HG03103 (cell line): Measurements from ENCODE around the gene CRYBG3.
"Not testable (repeated sequence)": the region's sequence is repeated elsewhere in the genome, so short reads cannot be mapped to it uniquely, and the experiment has no call there.

Experiments
- ATAC-seq: cut with Tn5 transposase; IDR thresholded peaks from one replicate; pipeline ENCODE4 v1.9.1; 2021; ENCODE audit warnings: low read depth; ENCODE audit not compliant: unreplicated experiment

CRYBG3 gene

DNA sequence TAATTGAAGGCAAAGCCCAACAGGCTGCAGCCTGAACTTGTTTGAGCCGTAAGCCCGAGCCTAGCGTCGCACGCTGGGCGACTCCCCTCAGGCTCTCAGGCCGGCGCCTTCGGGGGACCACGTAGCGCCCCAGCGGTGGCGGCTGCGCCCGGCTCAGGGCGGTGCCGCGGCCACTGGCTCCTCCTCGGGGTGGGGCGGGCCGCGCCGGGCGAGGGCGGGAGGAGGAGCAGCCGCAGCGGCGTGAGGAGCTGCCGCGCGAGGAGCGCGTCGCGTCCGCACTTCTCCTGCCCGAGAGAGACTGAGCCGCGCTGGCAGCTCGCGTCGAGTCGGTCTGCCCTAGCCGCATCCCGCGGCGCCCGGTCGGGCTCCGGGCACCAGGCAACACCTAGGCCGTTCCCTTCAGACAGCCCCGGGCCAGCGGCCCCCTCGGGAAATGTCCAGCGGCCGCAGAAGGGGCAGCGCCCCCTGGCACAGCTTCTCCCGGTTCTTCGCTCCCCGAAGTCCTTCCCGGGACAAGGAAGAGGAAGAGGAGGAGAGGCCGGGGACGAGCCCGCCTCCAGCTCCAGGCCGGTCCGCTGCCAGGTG lies at the start of gene CRYBG3:
CRYBG3 (plus strand) TSS at position 238 of the 585 bp plus-strand sequence; CDS start at position 434, 196 bp downstream.
- ATAC-seq = peak; percentile 98

DNA sequence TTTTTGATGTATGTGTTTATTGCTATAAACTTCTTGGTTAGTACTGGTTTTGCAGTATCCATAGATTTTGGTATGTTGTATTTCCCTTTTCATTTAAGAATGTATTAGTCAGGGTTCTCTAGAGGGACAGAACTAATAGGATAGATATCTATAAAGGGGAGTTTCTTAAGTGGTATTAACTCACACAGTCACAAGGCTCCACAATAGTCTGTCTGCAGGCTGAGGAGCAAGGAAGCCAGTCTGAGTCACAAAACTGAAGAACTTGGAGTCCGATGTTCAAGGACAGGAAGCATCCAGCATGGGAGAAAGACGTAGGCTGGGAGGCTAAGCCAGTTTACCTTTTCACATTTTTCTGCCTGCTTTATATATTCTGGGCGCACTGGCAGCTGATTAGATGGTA lies 48.9 kb upstream of the CRYBG3 start:
- ATAC-seq = no peak

DNA sequence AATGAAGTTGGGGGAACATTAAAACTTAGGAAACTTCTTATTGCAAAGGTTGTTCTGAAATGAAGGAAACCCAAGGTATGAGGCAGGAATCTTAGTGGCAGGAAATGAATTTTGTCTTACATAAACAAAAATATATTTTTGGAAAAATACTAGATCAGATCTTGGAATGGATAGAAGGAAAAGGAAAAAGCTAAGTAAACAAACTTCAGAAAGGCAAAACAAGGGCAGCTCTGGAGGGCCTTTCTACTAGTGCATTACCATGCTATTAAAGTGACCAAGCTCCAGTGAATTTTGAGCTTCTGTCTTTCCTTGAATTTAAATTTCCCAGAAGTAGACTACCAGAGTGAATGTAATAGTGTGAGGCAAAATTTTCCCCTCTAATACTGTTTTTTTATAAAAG lies 43.7 kb upstream of the CRYBG3 start:
- no peak for ATAC-seq

DNA sequence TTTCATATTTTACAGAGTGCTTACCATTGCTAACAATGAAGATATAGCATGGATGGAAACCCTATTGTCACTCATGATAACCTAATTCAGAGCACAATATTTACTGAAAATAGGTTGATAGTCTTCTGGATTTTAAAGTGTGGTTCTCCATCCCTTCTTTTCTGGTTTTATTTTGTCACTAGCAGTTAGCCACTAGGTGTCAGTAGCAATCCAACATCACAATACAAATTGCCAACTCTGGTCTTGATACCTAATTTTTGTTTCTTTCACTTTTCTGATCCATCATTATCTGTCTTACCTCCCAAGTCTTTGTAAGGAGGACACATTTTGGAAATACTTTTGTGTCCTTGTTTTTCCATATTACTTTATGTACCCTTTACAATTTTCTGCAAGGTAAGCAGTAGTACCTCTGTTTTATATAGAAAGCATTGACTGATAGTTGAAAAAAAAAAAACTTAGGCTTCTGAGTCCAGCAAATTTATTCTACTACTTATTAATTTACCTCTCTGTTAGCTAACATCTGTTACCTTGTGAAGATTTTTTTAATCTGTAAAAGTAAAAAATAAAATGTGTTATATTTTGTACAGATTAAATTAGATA lies 28.3 kb upstream of the CRYBG3 start:
- peak; percentile 82 for ATAC-seq

DNA sequence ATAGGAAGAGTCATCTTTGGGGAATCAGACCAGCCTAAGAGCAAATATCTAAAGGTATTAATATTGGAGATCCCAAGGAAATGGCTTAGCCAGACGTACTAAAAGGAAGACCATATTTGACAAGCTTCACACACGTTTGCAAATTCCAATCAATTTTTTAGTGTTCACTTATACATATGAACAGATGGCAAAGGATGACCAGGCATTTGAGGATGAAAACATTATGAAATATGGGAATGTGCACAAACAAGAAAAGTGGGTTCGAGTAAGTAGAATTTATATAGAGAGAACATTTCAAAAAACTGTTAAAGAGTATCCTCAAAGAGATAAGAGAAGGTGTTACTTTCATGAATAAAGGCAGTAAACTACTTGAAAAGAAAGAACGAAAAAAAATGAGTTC lies 25.9 kb upstream of the CRYBG3 start:
- no peak for ATAC-seq

DNA sequence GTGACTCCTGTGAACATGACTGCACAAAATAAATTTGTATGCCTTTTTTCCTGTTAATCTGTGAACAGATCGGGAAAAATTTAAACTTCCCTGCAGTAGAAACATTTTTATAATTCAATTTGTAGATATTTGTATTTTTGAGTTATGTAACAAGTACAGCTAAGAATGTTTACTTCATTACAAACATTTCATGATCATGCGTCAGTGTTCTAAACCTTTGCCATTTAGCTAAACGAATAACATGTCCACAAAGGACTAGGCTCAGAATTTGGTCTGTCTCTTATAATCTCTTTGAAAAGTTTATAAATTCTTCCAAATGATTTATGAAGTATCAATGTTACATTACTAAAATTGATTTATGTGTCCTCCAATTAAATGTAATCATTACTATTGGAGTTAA lies 17.3 kb upstream of the CRYBG3 start:
- ATAC-seq = no peak

DNA sequence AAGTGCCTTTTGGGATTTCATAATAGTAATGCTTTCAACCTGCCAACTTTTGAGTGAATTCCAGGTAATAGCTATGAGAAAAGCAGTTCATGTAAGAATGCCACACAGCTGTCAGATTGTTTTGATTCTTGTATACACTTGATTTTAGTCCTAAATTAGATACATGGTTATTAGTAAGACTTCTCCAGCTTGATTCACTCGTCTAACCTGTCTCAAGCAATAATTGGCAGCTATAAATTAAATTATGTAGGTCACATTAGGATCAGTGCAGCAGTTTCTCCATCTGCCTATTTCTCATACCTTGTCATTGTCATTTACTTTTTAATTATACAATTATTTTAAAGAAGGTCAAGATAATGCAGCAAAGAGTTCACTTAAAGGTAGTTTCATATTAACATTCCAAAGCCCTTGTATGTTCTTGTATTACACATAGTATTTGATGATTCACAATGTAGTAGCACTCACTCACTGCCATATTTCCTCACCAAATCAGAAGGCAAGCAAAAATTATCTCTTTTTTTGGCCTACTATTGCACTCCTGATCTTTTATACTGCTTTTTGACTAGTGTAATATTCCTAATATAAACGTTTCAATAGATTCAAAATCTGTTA lies 10.9 kb upstream of the CRYBG3 start:
- no peak for ATAC-seq

DNA sequence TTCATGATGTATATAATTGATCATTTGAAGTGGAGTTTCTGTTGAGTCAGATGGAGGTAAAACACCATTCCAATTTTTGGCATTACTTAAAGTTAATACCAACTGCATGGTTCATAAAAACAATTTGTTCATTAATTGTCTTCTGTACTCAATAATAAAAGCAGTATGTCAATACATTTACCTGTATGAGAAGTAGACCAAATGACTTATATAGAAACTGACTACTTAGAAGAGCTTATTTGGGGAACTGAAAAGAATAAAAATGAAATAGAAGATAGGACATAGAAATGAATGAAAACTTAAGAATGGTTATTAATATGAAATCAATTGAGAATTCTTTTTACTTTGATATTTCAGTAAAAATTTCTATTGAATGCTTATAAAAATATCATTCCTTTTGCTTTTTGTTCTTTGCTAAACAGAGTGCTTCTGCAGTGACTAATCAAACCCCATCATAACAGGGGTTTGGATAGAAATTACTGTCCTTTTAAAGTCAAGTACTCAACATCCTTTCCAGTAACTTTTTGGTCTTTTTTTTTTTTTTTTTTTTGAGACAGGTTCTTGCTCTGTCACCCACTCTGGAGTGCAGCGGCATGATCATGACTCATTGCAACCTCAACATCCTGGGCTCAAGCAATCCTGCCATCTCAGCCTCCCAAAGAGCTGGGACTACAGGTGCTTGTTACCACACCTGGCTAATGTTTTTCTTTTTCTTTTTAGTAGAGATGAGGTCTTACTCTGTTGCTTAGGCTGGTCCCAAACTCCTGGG lies 6.5 kb upstream of the CRYBG3 start:
- ATAC-seq = no peak

DNA sequence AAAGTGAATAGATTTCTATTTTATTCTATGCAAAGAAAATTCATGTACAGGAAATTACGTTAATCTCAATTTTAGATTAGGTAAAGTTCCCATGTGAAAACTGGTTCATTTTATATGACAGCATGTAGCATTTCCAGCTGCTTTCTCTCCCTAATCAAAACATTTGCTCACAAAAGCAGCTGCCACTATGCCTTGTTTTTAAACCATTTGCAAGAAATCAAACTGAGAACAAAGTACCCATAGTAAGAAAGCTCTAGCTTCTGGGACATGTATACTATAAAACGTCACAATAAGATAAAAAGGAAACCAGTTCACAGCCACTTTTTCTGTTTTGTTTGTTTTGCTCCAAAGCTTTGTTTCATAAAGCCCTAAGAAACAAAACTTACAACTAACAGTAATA lies 5.0 kb upstream of the CRYBG3 start:
- no peak for ATAC-seq

DNA sequence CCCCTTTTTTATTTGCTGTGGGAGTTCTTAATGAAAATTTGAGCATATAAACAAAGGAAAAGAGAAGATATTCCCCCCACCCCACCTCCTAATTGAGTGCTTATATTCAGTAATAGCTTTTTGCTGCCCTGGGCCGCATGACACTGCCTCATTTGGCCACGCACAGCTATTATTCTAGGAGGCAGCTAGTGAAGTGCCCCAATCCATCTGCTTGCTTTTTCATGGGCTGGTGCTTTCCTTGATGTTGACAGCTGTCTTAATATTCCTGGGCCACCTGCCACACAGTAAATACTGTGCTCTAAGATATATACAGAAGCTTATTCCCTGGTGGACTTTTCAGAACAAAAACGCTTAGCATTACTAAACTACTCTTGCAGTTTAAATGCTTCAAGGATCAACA lies 3.8 kb upstream of the CRYBG3 start:
- ATAC-seq = no peak

DNA sequence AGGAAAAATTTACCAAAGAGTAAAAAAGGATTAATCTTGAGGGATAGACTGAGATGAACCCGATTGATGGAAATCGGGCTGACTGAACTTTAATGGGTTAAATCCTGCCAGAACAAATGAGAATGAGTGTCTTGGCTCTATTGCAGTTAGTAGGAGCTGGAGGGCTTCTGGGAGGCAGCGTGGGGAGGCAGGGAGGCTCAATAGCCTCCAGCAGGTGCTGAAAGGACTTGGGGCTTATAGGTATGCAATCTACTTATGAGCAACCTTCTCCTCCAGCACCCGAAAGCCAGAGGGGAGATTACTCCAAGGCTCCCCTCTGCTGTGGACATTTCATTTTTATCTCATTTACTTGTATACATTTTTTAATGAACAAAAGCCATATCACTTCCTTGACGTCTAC lies 1.0 kb upstream of the CRYBG3 start:
- no peak for ATAC-seq

DNA sequence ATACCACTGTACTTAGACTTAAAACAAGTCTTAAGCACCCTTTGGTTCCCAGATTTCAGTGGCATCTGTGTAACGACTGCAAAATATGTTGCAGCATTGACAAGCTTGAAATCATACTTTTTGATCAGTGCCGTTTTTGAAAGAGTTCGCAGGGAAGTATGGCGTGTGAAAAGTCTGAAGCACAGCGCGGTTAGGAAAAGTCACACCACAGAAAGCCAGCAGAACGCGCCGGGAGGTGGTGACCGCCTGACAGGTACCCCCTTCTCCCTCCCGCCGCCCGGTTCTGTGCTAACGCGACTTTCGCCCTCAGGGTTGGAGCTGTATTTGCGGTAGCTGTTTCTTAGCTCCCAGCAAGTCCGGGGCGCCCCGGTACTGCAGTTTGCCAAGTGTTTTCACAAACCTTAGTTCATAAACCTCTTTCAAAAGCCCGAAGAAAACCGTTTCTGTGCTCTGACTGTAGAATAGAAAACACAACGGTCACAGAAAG lies 481 bp upstream of the CRYBG3 start:
- peak; percentile 40 for ATAC-seq

DNA sequence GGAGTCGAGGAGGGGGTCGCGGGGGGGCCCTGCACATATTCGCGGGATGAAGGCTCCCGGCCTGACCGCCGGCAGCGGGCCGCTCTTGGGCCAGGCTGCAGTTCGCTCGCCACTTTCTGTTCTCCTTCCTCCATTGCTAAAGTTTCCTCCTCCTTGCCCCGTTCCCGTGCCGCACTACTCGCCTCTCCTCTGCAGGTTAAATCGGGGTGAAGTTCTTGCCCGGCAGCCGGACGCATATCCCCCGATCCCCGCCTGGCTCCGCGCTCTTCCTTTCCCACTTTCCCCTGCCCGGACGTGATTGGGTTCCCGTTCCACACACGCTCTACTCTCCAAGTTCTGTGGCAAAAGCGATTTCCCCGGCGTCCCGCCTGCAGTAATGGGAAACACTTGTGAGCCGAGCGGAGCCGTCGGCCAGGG lies 556 bp downstream of the CRYBG3 start:
- ATAC-seq = peak; percentile 17

DNA sequence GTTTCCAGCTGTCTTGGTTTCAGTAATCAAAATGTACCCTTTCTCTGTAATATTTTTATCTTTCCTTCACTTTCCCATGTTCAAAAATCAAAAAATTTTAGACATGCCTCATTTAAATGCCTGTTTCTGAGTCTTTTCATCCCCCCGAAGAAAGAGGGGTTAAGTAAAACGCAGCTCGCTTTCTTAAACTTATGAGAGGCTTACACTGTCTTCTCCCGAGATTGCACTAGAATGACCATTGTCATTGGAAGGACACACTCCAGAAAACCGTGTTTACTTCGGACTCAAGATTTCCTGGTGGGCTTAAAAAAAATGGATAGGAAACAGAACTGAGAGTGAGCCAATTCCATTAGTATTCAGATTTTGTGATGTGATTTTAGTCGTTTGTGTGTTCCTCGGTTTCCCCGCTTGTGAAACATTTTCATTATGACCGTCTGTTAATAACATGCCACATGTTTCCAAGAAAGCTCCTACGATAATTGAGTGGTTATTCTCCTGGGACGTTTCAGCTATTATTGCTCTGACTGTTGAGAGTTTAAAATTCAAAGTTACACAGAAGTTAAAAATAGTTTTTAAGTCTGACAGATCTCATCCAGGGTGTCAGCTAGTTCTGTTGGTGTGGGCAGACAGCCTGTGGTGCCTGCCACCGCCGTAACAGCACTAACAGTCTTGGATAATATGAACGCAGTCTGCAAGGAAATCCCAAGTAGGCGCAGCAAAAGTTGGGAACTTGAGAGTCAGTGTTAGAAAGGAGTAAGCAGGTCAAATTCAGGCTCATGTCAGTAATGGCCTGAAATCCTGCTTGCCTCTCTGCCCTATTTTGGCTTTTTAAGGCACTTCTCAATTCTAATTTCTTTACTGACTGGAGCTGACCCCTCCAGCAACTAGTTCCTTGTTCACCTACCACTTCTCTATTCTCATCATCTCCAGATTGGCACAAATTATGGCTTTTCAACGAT lies 1.5 kb downstream of the CRYBG3 start:
- no peak for ATAC-seq

DNA sequence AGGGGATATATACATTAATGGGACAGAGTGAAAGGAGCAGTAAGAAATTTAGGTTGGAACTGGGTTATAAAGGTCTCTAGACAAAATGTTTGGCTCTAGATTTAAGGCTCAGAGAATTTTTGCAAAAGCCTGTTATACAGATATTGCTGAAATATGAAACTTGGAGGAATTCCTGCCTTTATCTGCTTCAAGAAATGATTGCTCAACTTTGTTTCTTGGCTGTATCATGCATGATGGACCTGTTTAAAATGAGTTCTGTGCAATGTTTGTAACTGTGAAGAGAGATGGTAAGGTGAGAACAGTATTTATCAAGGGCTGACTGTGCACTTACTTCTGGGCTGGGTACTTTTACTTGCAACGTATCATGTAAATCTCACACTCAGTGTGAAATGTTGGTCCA lies 3.3 kb downstream of the CRYBG3 start:
- no peak for ATAC-seq

DNA sequence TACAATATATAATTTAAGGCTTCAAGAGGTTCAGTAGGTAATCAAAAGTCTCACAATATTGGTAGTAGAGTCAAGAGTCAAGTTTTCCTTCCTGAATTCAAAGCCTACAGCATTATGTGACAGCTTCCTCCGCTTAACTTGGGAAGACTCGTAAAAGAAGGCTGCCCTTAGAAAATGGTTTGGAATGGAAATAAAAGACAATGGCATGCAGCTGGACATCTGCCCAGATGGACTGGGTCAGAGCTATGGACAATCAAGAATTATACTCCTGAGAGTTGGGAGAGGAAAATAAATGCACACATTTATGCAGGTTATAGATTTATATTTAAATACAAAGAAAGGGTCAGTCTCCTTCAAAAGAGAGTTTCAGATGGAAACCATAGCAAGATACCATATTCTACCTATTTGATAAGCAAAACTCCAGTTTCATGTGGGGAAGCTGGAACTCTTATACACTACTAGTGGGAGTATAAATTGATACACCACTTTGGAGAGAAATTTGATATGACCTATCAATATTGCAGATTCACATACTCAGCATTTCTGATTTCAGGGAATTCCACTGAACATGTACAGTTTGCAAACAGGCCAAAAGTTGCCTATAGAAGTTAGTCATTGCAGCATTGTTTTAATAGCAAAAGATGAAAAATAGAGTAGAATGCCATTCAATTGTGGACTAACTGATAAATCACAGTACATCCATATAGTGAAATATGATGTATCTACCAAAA lies 6.1 kb downstream of the CRYBG3 start:
- no peak for ATAC-seq

DNA sequence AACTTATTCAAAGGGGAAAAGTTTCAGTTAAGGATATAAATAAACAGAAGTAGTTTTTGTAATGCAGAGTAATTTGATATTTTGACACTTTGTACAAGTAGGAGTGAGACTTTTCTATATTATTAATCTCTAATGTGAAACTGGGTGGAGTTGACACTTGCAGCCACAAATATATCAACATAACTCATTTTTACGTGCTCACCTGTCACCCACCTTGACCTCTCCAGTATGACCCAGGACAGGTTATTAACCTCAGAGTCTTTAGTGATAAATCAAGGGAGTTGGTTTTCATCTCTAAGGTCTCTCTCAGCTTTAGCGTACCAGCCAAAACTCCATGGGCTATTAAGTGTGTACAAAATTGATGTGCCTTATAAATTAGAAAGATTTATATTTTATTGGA lies 7.4 kb downstream of the CRYBG3 start:
- no peak for ATAC-seq

DNA sequence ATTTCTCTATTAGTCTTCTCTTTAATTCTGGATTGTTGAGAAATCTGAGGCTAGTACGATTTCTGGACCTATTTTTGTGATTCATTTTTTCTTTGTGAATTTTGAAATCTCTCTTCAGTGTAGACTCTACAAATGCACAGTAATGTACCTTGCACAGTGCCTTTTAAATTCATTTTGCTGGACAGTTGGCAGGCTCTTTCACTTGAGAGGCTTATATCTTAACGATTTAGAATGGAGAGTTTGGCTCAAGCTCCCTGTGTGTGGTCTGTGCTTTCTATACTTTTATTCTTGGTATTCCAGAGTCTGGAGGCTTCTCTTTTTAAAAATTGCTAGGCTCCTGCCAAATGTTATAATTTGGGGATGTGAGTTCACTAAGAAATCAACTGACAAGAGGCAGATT lies 8.8 kb downstream of the CRYBG3 start:
- ATAC-seq = no peak

DNA sequence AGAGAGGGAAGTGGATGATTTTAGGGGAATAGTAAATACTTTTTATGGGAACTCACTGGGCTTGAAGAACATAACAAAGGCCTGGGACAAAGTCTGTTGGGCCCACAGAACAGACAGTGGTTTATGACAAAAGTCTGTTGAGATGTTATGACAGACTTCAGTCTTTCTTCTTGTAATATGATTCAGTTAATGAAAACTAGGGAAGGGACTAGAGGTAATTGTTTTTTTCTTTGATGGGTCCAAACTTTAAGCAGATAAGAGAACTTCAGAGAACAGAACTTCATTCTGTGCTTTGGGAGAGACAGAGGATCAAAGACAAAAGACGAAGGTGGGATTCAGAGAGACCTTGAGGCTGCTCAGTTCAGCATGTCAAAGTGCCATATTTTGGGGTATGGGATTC lies 9.3 kb downstream of the CRYBG3 start:
- no peak for ATAC-seq

DNA sequence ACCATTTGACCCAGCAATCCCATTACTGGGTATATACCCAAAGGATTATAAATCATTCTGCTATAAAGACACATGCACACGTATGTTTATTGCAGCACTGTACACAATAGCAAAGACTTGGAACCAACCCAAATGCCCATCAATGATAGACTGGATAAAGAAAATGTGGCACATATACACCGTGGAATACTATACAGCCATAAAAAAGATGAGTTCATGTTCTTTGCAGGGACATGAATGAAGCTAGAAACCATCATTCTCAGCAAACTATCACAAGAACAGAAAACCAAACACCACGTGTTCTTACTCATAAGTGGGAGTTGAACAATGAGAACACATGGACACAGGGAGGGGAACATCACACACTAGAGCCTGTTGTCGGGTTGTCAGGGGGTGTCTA lies 11.4 kb downstream of the CRYBG3 start:
- ATAC-seq = not testable (repeated sequence)
